DOHH2 (cell line): Measurements from ENCODE around the gene CTIF.

Experiments
- EZH2phosphoT487 ChIP-seq: fragments of 200-600 bp; sonication (generic); IDR thresholded peaks from 2 replicates; pipeline ENCODE4 v1.6.1; 2017; ENCODE audit warnings: borderline replicate concordance, mild to moderate bottlenecking, antibody characterized with exemption, low read length, moderate library complexity, mixed read lengths
- TF ChIP-seq, protein P1 (sequence below): fragments of 200-600 bp; sonication (generic); IDR thresholded peaks from one replicate; pipeline ENCODE4 v1.5.1; 2014; ENCODE audit warnings: antibody characterized with exemption, mild to moderate bottlenecking, low read depth, low read length; ENCODE audit not compliant: poor library complexity, severe bottlenecking

GRCh38 chr18:48846423-48846932 lies 307.6 kb downstream of the CTIF start:
- TF ChIP-seq, protein P1, sequence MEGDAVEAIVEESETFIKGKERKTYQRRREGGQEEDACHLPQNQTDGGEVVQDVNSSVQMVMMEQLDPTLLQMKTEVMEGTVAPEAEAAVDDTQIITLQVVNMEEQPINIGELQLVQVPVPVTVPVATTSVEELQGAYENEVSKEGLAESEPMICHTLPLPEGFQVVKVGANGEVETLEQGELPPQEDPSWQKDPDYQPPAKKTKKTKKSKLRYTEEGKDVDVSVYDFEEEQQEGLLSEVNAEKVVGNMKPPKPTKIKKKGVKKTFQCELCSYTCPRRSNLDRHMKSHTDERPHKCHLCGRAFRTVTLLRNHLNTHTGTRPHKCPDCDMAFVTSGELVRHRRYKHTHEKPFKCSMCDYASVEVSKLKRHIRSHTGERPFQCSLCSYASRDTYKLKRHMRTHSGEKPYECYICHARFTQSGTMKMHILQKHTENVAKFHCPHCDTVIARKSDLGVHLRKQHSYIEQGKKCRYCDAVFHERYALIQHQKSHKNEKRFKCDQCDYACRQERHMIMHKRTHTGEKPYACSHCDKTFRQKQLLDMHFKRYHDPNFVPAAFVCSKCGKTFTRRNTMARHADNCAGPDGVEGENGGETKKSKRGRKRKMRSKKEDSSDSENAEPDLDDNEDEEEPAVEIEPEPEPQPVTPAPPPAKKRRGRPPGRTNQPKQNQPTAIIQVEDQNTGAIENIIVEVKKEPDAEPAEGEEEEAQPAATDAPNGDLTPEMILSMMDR = no peak
- no peak for TF ChIP-seq EZH2phosphoT487
